HG03575 (cell line): ENCODE data around the gene SNAPIN.

ENCODE experiments used
- ATAC-seq: cut with Tn5 transposase; IDR thresholded peaks from one replicate; pipeline ENCODE4 v1.9.1; 2021; ENCODE audit not compliant: unreplicated experiment, insufficient number of reproducible peaks, low FRiP score; ENCODE audit errors: extremely low read depth

SNAPIN gene

GRCh38 chr1:153696741-153697140 is 38.2 kb downstream of the SNAPIN start:
- no peak for ATAC-seq

DNA sequence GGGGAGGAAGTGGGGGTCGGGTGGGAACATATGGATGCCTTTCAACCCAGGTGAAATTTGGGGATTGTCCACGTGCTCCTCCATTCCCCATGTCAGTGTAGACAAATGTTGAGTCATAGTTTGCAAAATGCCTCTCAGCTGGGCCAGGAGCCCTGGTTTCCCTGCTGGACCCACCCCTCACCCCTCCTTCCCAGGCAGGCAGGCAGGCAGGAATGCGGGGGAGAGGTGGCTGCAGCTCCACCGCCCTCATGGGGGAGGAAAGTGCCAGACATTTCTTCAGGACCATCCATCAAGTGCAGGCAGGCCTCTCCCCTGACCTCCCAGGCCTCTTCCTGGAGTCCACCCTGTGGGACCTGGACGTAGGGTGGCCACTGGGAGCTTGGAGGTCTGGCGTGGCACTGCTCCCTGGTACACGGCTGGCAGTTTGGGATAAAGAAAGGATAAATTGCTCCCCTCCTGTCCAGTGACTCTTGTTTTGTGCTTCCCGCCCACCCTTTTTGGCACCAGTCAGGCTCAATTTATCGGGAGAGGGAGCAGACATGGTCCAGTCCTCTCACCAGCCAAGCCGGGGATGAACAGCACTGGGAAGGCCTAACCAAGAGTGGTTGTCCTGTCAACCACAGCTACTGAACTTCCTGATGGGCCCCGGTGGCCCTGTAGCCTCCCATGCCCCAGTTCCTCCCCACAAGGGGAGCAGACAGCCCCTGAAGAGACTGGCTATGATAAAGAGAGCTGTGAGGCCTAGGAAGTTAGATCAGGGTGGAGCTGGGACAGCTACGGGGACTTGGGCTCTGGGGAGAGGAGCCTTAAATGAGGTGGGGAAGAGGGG is 38.9 kb downstream of the SNAPIN start:
- no peak for ATAC-seq

DNA sequence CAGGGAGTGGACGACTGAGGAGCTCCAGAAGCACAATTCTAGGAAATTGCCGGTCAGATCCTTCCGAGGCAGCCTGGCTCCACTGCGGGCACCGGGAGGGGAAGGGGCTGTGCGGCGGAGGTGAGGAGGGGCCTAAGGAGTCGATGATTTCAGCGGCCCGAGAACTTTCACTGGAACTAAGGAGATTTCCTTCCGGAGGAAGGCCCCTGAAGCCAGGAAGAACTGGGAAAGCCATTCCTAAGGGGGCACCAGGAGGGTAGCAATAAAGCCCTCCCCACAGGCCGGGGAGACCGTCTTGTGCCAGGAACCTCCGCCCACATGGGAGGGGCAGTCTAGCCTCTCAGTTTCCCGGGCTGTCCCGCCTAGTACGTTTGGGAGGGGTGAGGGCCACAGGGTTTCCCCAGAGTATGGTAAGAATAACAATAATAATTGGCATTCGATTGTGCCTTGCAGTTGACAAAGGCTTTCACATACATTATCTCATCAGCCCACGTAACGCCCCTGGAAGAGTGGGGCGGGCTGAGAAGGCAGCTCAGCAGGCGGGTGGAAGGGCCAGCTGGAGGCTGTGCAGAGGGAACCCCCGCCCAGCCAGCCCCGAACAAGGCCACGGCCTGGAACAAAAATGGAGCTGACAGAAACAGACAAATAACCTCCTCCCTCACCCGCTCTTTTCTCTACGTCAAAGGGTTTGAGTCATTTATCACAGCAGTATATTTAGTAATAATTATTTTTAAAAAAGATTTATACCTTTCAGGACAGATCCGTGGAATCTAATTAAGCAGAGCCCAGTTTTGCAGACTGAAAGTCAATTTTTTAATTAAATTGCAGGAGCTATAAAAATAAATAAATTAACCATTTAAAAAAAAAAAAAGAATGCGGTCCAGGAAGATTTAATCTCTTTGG is 39.8 kb downstream of the SNAPIN start:
- ATAC-seq, result no peak

DNA sequence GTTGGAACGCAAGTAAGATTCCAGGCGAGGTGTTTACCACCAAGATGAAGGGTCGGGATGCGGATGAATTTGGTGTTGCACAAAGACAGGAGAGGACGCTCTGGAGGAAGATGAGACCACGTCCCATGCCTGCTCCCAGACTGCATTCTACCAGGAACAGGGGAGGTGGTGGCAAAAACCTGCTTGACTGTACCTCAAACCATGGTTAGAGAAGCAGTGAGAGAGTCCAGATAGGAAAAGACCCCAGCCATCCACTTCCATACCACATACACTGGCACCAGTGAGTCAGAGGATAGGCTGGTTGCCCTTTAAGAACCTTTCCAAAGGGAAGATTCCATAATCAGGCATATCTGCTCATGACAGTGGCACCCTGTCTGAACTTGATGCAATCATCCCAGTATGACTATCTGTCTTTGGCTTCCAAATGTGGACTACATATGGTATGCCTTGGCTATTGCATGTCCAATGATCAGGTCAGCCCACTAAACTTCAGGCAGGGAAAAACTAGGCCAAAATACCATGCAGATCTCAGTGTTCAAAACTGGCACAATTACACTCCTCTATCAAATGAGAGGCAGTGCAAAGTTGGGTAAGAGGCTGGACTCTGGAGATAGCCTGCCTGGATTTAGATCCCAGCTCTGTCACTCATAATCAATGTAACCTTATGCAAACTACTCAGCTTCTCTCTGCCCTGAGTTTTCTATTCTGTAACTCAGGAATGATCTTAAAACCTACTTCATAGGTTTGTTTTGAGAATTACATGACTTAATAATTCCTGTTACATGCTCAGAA is 40.6 kb downstream of the SNAPIN start:
- no peak for ATAC-seq

- ATAC-seq, result no peak
Measured at GRCh38 chr1:153699768-153700167, 41.3 kb downstream of the SNAPIN start.

GRCh38 chr1:153705484-153705883 is 47.0 kb downstream of the SNAPIN start:
- ATAC-seq, result no peak

DNA sequence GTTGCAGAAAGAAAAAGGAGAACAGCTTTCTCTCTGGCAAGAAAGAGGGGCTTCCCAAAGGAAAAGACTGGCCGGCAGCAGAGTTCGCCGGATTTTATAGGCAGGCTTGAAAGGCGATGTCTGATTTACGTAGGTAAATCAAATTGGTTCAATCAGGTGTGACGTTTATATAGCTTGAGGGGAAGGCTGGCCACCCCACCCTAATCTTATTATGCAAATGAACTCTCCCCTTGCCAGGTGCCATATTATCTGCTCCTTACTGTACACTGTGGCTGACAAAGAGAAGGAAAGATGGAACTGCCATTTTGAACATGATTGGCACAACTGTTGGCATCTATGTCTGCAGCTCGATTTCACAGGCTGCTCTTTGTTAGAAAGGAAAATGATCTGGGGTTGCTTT is 52.5 kb downstream of the SNAPIN start:
- no peak for ATAC-seq
